ENCODE measurements around the gene B4GALT2.
A peak's percentile ranks its signal among the peaks of the same experiment; 100 is the strongest.

B4GALT2 gene

GRCh38 chr1:43984855-43985254 lies 5.8 kb downstream of the B4GALT2 start:
- no peak for DNase-seq (ENCODE audit: low read depth)

GRCh38 chr1:43985984-43986595 lies 7.1 kb downstream of the B4GALT2 start:
- no peak for DNase-seq (ENCODE audit: low read depth)

GRCh38 chr1:43986712-43987111 lies 7.7 kb downstream of the B4GALT2 start:
- DNase-seq (ENCODE audit: low read depth) = no peak

- DNase-seq (ENCODE audit: low read depth) = no peak
Observed at GRCh38 chr1:43987159-43987902, 8.3 kb downstream of the B4GALT2 start.

DNA sequence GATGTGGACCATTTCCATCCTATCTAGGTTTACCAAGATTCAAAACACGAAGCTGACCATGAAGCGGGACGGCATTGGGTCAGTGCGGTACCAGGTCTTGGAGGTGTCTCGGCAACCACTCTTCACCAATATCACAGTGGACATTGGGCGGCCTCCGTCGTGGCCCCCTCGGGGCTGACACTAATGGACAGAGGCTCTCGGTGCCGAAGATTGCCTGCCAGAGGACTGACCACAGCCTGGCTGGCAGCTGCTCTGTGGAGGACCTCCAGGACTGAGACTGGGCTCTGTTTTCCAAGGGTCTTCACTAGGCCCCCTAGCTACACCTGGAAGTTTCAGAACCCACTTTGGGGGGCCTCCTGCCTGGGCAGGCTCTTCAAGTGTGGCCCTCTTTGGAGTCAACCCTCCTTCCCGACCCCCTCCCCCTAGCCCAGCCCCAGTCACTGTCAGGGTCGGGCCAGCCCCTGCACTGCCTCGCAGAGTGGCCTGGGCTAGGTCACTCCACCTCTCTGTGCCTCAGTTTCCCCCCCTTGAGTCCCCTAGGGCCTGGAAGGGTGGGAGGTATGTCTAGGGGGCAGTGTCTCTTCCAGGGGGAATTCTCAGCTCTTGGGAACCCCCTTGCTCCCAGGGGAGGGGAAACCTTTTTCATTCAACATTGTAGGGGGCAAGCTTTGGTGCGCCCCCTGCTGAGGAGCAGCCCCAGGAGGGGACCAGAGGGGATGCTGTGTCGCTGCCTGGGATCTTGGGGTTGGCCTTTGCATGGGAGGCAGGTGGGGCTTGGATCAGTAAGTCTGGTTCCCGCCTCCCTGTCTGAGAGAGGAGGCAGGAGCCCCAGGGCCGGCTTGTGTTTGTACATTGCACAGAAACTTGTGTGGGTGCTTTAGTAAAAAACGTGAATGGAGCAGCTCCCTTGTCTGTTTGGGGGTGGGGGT lies 11.5 kb downstream of the B4GALT2 start:
- DNase-seq (ENCODE audit: low read depth) = no peak

GRCh38 chr1:43991200-43991475 lies 12.1 kb downstream of the B4GALT2 start:
- no peak for DNase-seq (ENCODE audit: low read depth)

- peak; percentile 61 for DNase-seq (ENCODE audit: low read depth)
Observed at GRCh38 chr1:43991476-43992231, 12.6 kb downstream of the B4GALT2 start, which contains the start of gene CCDC24. Gene CCDC24 (plus strand): TSS chr1:43991599. CDS start chr1:43991879, 280 bp downstream.

GRCh38 chr1:43992232-43992995 lies 13.4 kb downstream of the B4GALT2 start:
- no peak for DNase-seq (ENCODE audit: low read depth)

DNA sequence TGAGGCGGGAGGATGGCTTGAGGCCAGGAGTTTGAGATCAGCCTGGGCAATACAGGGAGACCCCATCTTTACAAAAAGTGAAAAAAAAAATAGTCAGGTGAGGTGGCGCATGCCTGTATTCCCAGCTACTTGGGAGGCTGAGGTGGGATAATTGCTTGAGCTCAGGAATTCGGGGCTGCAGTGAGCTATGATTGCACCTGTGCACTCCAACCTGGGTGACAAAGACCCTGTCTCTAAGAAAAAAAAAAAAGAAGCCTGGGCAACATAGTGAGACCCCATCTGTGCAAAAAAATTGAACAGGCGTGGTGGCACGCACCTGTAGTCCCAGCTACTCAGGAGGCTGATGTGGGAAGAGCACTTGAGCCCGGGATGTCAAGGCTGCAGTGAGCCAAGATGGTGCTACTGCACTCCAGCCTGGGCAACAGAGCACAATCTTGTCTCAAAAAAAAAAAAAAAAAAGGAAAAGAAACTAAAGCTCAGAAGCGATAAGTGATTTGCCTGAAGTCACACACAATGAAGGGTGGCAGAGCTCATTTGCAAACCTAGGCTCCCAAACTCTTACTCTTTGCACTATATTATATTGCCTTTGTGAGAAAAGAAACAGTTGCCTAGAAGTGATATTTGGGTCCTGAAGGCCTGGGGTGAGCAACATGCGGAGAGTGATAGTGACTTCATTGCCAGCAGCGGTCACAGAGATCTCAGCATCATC lies 14.3 kb downstream of the B4GALT2 start:
- DNase-seq (ENCODE audit: low read depth) = no peak

- DNase-seq (ENCODE audit: low read depth) = no peak
Observed at GRCh38 chr1:43994071-43994470, 15.1 kb downstream of the B4GALT2 start.

GRCh38 chr1:43994794-43995790 lies 16.1 kb downstream of the B4GALT2 start:
- no peak for DNase-seq (ENCODE audit: low read depth)

DNA sequence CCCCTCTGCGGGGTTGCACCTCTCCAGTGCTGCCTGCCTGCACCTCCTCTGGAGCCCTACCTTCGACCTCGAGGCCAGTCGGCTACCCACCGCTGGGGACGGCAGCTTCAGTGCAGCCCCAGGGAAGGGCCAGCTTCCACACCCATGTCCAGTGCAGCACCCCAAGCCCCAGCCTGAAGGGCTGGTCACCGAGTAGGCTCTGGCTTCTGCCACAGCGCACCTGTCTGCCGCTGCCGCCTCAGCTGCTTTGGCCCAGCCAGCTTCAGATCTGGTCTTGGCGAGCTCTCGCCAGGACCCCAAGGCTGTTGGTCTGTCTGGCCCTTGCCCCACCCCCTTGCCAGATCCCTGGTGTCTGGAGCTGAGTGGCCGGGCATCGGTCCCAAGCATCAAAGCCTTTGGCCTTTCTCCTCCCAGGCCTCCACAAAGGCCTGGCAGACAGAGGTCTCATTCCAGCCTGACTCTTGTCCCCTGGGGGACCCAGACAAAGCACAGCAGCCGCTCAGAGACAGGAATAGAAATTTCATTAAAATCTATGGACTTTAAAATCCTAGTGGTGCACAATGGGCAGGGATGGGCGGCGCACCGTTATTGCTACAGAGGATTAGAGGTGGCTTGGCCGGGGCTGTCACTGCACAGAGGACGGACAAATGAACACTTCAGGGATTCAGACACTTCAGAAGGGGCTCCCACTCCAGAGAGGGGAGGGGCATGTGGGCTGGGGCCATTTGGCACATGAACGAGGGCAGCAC lies 17.1 kb downstream of the B4GALT2 start:
- DNase-seq (ENCODE audit: low read depth) = no peak

DNA sequence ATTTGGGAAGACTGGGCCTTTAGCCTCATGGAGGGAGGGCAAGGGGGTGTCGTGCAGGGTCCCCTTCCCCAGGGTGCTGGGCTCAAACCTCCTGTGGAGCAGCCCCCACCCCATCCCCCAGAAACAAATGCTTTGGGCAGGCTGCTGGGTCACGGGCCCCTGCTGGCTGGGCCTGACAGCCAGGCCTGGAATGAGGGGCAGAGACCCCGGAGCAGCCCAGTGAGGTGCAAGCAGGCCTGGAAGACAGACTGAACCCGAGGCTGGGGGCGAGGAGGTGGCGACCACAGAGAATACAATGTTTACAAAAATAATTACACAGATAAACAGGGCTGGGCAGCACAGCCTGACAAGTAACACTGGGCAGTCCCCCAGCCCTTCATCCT lies 17.7 kb downstream of the B4GALT2 start:
- DNase-seq (ENCODE audit: low read depth) = no peak

- DNase-seq (ENCODE audit: low read depth) = no peak
Observed at GRCh38 chr1:43997295-43997999, 18.4 kb downstream of the B4GALT2 start.

DNA sequence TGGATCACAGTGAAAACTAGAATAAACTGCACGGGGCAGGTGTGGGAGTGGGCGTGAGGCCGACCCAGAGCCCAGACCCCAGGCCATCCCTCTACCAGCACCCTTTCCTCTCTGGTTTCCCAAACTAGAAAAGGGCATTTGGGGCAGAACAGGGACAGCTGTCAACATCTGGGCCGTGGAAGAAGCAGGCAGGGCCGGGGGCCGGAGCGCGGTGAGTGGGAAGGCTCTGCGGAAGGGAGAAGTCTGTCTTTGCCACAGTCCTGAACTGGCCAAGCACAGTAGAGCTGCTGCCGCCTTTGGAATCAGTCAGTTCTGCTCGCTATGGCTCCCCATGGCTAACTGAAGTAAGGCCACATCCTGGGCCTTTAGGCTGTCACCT lies 19.0 kb downstream of the B4GALT2 start:
- DNase-seq (ENCODE audit: low read depth) = no peak

DNA sequence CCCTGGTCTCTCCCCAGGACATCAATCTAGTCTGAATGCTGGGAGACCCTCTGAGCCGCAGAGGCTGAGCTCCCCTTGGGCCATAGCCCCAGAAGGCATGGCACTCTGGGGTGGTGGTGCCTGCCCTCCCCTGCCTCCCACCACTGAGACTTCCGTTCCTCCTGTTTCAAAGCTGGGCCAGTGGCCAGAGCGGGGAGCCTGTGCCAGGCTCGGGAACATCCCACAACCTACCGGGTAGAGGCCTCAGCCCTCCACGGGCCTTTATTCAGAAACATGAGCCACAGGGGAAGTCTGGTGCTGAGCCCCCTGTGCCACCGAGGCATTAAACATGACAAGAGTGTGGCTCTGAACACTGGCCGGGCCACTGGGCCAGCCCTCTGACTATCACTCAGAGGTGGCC lies 20.4 kb downstream of the B4GALT2 start:
- no peak for DNase-seq (ENCODE audit: low read depth)

- DNase-seq (ENCODE audit: low read depth) = no peak
Observed at GRCh38 chr1:44000122-44000665, 21.2 kb downstream of the B4GALT2 start.

DNA sequence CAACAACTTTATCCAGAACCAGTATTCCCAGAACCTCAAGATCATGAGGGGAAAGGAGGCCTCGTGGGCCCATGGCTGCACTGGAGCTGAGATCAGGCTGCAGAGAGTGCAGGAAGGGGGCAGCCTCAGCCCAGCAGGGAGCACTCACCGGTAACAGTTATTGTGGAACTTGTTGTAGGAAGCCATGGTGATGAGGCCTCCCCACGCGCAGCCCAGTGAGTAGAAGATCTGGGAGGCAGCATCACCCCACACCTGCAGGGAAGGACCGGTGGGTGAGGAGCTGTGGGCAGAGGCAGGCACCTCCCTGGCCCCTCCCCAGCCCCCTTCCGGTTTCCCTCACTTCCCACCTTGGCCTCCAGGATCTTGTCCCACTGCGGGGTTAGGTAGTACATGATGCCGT lies 23.2 kb downstream of the B4GALT2 start:
- no peak for DNase-seq (ENCODE audit: low read depth)

Data from activated T-helper 1 cell treated with Interleukin-2 at 50 U/mL for 16 hours (primary cell).